GM19351 (cell line): Measurements from ENCODE around the gene IFNK.

Experiments used
- ATAC-seq: cut with Tn5 transposase; IDR thresholded peaks from one replicate; pipeline ENCODE4 v1.9.1; 2021; ENCODE audit warnings: mild to moderate bottlenecking, moderate library complexity; ENCODE audit not compliant: unreplicated experiment

The IFNK gene

GRCh38 chr9:27510780-27511179 lies 13.3 kb upstream of the IFNK start:
- ATAC-seq, result no peak

DNA sequence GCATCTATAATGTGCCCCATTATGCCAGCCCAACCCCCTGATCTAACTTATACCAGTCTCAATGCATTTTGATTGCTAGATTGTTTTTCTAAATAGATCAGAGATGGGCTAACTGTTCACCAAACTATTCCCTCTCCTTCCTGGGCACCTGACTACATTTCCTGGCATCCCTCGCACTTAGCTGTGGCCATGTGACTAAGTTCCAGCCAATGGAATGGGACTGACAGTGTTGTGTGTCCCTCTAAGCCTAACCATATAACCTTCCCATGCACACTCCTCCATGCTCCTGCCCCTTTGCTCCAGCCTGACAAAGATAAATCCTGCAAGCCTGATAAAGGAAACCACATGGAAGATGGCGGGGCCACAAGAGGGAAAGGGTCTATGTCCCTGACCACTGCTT lies 12.3 kb upstream of the IFNK start:
- ATAC-seq, result no peak

DNA sequence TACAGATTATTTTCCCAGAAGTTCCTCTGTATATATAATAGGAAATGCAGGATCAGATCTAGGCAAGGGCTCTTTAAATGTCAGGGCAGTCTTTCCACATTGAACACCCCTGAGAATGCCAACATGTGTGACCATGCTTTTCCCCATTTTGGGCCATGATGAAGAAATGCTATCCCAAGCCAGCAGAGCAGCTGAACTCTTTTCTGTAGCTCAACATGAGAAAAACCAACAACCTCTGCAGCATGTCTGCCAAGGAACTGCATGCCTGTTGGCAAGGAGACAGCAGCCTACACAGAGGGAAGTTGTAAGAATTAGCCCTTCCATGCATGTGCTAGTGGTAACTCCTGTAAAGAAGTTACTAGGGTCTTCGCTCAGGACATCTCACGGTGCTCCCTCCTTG lies 9.5 kb upstream of the IFNK start:
- ATAC-seq, result no peak

DNA sequence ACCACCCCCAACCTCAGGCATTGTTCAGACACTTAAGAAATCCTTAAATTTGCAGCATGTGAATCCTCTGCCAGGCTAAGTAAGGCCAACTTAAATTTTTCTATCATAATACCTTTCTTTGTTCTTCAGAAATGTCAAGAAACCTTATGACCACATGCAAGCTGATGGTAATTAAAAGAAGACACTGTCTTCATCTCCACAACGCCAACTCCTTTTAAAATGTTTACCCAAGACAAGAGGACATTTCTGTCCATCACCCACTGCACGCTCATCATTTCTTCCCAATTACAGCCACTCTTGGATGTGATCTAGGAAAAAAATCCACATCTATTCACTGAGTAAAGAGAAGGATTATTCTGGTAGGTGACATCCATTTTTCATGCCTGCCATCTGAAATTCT lies 6.1 kb upstream of the IFNK start:
- no peak for ATAC-seq

- no peak for ATAC-seq
Observed at GRCh38 chr9:27518809-27519208, 5.3 kb upstream of the IFNK start.

DNA sequence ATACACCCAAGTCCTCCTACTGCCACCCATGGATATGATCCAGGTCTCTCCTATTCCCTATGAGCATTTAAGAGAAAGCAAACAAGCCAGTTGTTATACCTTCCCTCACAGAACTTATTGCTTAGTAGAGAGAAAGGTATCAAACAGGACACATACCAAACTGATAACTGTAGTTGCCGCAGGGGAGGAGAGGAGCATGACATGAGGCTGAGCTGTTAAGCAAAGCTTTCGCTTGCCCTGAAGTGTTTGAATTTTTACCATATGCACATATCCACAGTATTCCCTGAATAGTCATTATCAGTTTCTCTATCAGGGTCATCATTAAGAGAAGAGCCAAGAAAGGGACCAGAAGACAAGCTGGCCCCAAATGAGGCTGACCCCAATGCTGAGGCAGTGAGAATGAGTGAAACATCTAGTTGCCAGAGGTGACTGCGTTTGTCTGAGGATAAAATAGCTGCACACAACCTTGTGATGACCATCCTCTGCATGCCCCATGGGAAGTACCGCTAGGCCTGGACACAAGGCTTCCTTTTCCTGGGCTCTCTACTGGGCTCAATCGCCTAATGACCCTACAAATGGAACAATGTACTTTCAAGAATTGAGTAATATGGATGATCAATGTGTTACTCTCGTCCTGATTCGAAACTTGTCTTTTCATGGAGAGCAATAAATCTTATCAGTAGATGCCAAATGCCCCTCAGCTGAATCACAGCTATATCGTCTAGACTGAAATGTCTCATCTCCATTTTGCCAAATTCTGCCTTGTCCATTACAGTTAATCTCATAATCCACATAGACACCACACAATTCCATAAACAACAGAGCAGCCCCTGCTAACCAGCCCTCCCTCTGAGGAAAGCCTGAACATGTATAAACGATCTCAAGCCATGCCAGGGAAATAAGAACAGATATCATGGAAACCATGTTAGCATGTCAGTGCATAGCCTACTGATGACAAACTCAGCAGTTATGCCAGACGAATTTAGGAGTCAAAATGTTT lies 4.3 kb upstream of the IFNK start:
- no peak for ATAC-seq

DNA sequence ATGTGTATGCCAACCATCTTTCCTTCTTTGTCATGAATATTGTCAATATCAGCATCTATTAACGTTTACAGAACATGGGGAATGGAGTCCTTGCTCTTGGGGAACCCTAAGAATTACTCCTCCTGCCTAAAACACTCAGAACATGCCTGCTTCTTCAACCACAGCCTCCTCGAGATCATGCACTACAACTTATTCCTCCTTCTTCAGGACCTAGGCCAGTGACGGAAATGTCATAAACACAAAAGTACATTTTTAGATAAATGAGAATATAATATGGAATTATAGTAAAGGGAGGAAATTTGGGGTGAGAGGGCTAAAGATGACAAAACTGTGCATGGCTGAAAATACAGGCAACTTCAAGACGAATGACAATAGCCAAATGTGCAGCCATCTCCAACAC lies 3.1 kb upstream of the IFNK start:
- ATAC-seq, result no peak

DNA sequence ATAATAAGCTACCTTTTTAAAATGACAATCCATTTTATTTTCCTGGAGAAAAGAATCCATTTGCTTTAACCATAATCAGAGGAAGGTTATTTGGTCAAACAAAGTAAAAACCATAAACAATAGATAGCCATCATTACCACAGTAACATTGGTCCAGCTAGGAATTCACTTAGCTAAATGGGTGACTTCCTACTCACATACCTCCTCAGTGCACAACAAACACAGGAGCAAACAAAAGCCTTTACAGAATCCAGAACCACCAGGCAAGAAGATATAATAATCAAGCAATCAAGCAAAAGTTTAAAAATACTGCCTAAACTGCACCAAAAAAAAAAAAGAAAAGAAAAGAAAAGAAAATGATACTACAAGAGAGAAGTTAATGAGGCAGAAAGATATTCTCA lies 949 bp upstream of the IFNK start:
- ATAC-seq, result no peak

DNA sequence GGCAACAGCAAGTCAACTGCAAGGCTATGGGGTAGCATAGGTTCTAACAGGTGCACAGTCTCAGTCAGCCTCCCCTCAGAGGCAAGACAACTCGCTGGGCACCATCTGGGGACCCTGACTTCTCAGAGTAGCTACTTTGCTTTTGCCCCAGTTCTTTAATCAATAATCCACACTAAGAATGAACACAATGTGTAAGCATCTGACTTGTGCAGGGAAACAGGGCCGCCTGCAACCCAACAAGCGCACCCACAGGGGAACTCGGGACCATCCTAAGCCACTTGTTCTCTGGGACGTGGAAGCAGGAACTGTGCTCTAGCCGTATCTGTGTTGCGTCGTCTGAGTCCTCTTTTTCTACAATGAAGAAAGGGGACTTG lies 3.6 kb downstream of the IFNK start:
- no peak for ATAC-seq

DNA sequence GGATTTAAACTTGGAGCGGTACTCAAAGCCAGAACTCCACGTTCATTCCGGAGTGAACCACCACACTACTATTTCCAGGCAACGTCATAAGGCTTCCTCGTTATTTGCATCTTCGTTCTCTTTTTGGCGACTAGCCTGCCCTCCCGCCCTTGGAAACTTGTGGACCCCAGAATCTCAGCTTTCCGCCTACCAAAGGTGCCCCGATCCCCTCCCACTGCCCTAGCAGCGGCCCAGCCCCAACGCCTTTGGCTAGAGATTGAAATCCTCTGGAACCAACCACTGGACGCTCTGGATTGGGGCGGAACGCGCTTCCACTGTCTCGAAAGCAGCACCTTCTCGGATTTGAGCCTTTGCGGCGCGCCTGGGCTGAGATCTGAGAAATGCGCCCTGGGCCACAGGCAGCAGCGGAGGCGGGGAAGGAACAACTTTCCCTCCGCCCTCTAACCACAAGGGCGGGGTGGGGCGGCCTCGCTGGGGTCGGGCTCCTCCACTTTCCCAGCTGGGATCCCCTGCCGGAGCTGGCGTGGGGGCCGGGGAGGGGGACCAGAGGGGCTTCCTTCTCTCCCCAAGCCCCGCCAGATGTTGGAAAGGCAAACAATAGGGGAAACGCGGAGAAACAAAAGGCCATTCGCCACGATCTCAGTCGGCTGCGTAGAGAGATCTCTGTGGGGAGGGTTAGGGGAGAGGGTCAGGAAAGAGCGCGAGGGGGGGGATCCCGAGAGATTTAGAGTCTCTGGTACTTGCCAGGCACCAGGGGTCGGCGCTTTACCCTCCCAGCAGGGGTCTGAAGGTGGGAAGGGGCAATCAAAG lies 4.2 kb downstream of the IFNK start:
- ATAC-seq, result peak; percentile 49

DNA sequence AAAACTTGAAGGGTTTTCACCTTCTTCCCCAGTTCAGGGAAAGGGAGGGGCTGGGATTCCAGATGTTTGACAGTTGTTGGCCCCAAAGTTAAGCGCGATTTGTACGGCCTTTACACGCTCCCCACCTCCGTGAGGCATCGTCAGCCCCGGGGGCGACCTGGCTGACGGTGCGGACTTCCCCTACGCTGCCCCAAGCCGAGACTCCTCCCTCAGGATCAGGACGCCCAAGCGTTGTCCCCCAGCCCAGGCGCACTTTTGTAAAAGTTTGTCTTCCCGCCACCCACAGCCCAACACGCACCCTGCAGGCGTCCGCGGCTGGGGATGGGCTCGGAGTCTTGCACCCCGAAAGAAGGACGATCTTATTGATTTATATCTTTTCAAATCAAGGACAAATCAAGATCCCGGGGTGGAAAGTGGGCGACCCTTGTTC lies 4.8 kb downstream of the IFNK start:
- peak; percentile 32 for ATAC-seq

DNA sequence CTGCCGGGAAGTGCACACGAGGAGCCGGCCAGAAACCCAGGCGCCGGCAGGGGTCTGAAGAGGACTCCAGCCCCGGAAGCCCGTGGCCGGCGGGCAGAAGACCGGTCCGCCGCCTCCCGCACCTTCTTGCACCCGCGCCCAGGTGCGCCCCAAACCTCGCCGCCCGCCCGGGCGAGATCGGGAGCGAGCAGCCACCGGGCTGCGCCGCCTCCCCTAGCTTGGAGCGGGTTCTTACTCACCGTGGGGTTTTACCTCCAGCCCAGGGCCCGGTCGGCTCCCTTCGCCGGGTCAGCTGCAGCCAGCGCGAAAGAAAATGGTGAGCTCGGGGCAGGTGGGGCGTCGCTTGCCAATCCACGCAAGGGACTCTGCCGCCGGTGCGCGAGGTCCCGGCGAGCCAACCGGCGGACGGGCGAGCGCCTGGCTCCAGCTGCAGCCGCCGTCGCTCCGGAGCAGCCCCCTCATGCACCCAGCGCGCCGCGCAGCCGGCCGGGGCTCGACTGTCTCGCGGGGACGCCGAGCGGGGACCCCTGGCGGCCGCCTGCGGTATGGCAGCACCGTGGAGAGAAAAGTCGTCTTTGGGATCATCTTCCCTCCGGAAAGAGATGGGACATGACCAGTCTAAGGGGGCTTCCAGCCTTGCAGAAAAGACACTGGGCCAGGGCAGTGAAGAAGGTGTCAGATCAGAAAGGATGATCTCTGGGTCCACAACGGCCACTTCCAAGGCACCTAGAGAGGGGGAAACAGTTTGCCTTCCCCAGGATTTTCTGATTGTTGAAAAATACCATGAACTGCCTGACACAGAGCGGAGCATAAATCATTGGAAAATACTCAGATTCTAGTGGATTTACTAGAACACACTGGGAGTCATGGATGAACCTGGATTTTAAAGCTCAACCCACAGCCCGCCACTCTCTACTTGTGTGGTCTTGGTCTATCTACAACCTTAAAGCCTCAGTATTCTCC lies 5.5 kb downstream of the IFNK start, which contains the start of gene MOB3B:
Gene MOB3B, minus strand, starts transcription at position 499 of the 963 bp plus-strand sequence. CDS start 74,264 bp downstream, outside the sequence.
- peak; percentile 78 for ATAC-seq

GRCh38 chr9:27530915-27531755 lies 7.0 kb downstream of the IFNK start:
- ATAC-seq, result no peak

DNA sequence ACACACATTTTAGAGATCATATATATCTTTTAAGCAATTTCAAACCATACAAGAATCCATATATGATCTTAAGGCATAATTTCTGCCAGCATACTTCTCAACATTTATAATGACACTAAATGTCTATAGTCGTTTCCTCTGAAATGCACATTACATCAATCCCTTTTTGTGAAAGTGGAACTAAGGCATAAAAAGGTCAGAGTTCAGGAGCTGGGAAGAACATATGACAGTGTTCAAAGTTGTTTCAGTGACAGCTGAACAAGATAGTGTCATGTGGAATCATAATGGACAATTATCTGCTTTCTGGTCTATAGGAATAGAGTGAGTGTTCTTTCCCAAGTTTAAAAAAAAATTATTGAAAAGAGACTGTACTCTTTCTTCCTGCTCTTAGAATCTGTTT lies 8.0 kb downstream of the IFNK start:
- no peak for ATAC-seq

DNA sequence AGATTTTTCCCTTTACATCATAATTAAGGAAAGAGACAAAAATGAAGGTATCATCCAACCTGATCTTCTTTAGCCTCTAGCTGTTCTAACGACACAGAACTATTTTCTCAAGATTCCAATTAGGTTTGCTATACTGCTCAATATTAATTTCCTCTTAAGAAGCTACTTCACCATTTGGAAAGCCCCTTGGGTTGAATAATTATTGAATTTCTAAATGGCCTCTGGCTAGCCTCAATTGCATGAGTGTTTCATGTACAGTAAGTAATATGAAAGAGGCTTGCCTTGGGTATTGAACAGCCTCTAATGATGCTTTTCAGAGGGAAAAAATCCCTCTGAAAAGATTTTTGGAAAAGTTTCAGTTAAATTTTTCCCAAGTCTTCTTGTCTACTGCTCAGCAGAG lies 9.2 kb downstream of the IFNK start:
- ATAC-seq, result no peak

- no peak for ATAC-seq
Observed at GRCh38 chr9:27534131-27534530, 10.0 kb downstream of the IFNK start.

- no peak for ATAC-seq
Observed at GRCh38 chr9:27534658-27535209, 10.6 kb downstream of the IFNK start.

GRCh38 chr9:27535701-27536118 lies 11.6 kb downstream of the IFNK start:
- ATAC-seq, result peak; percentile 90

DNA sequence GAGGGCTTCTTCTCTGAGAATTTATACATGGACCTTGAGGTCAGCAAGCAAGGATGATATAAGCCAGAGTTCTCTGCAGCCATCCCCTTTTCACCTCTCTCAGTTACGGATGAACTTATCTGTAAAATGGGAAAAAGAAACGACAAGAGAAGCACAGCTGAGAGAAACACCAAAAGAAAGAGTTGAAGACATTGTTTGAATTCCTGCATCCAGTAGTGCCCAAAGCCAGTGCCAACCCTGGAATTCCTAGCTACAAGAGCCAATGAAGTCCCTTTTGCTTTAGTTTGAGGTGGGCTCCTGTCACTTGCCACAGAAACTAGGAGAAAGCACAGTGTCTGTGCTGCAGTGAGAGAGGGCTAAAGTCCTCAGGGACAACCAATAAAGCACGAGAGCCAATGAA lies 12.1 kb downstream of the IFNK start:
- ATAC-seq, result no peak
